ENCODE measurements around the gene PAQR4. TPM values are rescaled to one million over a fixed set of nuclear protein-coding genes. Genes with fewer than 3 reads are reported as not detected.

The PAQR4 gene
- total RNA-seq, 1 donor from 2014 or later, result 49.9 TPM

DNA sequence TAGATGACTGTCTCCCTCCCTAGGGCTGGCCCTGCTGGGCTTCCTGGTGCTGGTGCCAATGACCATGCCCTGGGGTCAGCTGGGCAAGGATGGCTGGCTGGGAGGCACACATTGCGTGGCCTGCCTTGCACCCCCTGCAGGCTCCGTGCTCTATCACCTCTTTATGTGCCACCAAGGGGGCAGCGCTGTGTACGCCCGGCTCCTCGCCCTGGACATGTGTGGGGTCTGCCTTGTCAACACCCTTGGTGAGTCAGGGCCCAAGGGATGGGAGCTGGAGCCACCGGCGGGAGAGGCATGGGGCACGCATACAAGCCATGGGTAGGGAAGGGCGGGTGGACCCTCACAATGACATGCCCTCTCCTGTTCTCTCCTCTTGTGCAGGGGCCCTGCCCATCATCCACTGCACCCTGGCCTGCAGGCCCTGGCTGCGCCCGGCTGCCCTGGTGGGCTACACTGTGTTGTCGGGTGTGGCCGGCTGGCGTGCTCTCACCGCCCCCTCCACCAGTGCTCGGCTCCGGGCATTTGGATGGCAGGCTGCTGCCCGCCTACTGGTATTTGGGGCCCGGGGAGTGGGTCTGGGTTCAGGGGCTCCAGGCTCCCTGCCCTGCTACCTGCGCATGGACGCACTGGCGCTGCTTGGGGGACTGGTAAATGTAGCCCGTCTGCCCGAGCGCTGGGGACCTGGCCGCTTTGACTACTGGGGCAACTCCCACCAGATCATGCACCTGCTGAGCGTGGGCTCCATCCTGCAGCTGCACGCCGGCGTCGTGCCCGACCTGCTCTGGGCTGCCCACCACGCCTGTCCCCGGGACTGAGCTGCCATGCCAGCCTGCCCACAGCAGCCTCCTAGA lies 2.2 kb downstream of the PAQR4 start:
- DNase-seq (ENCODE audit: low spot score), result no peak
- Mint-ChIP-seq H3K4me3 (ENCODE audit: low read depth) (peak overlapping the region; percentile 76), H3K27me3 (ENCODE audit: low read depth) (peaks cover 9% of the 10 kb centered on the region), H3K4me1 (ENCODE audit: low read depth) (peaks cover 18% of the 10 kb centered on the region), H3K9me3 (no peaks in the 10 kb centered on the region), H3K27ac (no peak overlapping the region), H3K36me3 (ENCODE audit: low read depth) (peaks cover 30% of the 10 kb centered on the region)
- intact Hi-C loops (cut with micrococcal nuclease), result no loop called here

DNA sequence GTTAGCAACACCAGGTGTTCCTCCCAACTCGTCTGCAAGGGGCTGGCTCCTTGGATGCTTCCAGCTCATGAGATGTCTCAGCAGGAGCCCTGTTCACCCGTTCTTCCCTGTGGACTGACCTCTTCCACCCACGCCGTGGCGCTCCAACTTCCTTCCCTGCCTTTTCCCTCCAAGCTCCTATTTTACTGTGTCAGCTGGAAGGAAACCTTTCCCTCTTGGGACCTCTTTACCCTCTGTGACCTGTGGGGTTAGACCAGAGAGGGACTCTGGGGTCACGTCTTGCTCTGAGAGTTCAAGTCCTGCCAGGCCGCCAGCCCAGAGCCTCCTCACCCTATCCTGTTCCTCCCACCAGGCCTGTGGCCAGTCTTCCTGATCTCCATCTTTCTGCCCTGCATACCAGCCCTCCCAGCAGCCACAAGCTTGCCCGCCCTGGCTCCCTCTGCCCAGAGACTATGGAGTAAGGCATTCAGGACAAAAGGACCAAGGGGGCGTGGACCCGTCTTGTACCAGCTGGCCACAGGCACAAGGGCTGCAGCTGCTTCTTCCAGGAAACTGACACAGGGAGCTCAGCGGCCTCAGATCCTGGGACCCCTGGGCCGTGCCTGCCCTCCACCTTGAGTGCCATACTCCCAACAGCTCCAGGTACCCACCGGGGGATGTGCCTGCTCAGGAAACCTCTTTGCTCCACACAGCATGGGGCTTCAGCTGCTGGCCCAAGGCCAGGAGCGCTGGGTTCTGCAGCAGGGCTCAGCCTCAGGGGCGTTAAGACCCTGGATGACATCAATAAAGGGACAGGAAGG lies 3.0 kb downstream of the PAQR4 start:
- H3K27ac Mint-ChIP-seq, result peak overlapping the region; percentile 45
- DNase-seq (ENCODE audit: low spot score), result no peak
- intact Hi-C loops (cut with micrococcal nuclease), result no loop called here
- peaks cover 8% of the 10 kb centered on the region for H3K27me3 Mint-ChIP-seq (ENCODE audit: low read depth)
- H3K9me3 Mint-ChIP-seq, result no peaks in the 10 kb centered on the region
- peak overlapping the region; percentile 55 for H3K4me3 Mint-ChIP-seq (ENCODE audit: low read depth)
- peaks cover 33% of the 10 kb centered on the region for H3K36me3 Mint-ChIP-seq (ENCODE audit: low read depth)
- peaks cover 18% of the 10 kb centered on the region for H3K4me1 Mint-ChIP-seq (ENCODE audit: low read depth)

DNA sequence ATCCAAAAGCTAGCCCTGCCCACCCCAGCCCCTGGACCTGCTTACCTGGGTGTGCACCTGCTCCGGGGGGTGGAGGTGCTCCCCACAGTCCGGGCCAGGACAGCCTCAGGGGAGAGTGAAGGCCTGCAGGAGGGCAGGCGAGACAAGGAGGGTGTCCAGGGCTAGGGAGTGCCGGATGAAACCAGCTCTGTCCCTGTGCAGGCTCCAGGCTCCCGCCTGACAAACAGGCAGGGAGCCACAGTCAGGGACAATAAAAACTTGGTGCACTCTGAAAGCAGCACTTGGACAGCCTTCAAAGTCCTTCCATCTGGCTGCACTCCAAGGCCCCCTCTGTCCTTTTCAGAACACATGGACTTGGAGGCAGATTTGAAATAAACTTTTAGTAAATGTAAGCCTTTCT lies 3.9 kb downstream of the PAQR4 start:
- Mint-ChIP-seq H3K9me3 (no peaks in the 10 kb centered on the region), H3K4me1 (ENCODE audit: low read depth) (peaks cover 17% of the 10 kb centered on the region), H3K27ac (no peak overlapping the region), H3K36me3 (ENCODE audit: low read depth) (peaks cover 39% of the 10 kb centered on the region), H3K27me3 (ENCODE audit: low read depth) (peaks cover 5% of the 10 kb centered on the region), H3K4me3 (ENCODE audit: low read depth) (no peak overlapping the region)
- DNase-seq (ENCODE audit: low spot score), result no peak
- intact Hi-C loops (cut with micrococcal nuclease), result no loop called here

DNA sequence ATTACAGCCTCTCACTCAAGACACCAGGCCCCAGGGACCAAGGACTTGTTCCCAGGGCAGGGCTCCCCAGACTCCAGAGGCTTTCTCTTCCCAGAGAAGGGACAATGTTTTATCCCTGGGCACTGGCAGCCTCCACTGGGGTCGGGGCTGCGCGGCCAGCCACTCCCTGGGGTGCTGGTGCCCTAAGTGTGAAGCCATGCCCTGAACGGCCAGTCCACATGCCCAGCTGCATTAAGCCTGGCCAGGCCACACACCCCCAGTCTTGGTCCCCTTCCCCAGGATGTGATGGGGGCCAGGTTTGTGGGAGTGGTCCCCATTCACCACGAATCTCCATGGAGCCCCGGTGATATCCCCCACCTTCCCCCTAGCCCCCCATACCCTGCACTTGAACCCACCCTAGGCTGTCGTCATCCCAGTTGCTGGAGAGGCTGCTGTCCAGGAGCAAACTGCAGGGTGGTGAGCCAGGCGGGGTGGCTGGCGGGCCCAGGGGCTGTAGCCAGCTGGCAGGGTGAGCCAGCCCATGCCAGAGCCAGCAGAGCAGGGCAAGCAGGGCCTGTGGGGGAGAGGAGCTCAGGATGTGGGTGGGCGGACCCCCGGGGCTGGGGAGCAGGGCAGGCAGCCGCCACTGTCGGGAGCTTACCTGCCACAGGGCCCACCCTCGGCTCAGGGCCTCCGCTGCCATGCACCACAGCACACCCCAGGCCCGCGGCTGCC lies 4.6 kb downstream of the PAQR4 start:
- intact Hi-C loops (cut with micrococcal nuclease), result no loop called here
- H3K4me3 Mint-ChIP-seq (ENCODE audit: low read depth), result no peak overlapping the region
- H3K9me3 Mint-ChIP-seq, result no peaks in the 10 kb centered on the region
- no peak for DNase-seq (ENCODE audit: low spot score)
- peaks cover 38% of the 10 kb centered on the region for H3K36me3 Mint-ChIP-seq (ENCODE audit: low read depth)
- H3K4me1 Mint-ChIP-seq (ENCODE audit: low read depth), result peaks cover 12% of the 10 kb centered on the region
- H3K27ac Mint-ChIP-seq, result no peak overlapping the region
- no peaks in the 10 kb centered on the region for H3K27me3 Mint-ChIP-seq (ENCODE audit: low read depth)

DNA sequence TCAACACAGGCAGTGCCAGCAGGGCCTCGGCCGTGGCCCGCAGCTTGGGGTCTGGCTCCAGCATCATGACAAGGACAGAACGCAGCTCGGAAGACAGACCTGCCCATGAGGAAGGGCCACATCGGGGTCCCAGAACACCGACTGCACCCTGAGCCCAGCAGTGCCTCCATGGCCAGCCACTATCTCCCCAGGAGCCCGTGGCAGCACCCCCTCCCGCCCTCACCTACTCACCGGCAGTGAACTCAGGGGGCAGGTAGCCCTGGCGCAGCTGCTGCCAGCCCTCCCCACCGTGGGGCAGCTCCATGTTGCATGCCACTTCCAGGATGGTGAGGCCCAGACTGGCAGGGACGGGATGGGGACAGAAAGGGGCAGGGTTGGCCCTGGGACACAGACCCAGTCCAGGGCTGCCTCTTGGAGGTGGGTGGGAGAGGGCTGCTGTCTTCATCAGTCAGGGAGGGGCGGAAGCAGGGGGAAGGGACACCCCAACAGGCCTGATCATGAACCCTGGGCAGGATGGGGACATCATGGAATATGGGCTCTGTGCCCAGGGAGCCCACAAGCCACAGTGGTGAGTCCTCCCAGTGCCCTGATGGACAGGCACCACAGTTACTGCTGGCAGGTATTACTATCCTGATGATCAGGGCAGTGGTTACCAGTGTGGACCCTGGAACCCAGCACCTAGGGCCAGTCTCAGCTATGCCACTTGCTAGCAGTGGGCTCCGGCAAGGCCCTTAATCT lies 5.3 kb downstream of the PAQR4 start:
- no peak for DNase-seq (ENCODE audit: low spot score)
- Mint-ChIP-seq H3K36me3 (ENCODE audit: low read depth) (peaks cover 41% of the 10 kb centered on the region), H3K4me1 (ENCODE audit: low read depth) (peaks cover 12% of the 10 kb centered on the region), H3K27ac (no peak overlapping the region), H3K9me3 (no peaks in the 10 kb centered on the region), H3K4me3 (ENCODE audit: low read depth) (no peak overlapping the region), H3K27me3 (ENCODE audit: low read depth) (no peaks in the 10 kb centered on the region)
- intact Hi-C loops (cut with micrococcal nuclease), result no loop called here

DNA sequence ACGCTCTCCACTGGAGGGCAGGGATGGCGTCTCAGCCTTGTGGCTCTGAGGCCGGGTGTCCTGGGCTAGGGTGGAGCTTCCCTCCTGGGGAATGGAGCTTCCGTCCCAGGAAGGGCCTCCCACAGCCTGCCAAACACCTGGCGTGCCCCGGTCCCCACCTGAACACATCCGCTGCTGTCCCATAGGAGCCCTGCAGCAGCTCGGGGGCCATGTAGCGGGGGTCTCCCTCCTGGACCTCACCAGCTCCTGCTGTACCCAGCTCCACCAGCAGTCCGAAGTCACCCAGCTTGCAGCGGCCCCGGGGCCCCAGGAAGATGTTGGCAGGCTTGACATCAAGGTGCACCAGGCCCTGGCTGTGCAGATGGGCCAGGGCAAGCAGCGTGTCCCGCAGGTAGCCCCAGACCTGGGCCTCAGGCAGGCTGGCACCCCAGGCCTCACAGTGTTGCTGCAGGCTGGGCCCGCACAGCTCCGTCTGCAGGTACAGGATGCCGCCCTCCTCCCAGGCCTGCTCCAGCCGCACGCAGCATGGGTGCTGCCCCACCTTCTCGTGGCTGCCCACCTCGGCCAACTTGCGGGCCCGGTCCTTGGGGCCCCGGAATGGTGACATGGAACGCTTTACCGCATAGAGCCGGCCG lies 6.1 kb downstream of the PAQR4 start:
- Mint-ChIP-seq H3K27me3 (ENCODE audit: low read depth) (no peaks in the 10 kb centered on the region), H3K36me3 (ENCODE audit: low read depth) (peaks cover 41% of the 10 kb centered on the region), H3K9me3 (no peaks in the 10 kb centered on the region), H3K27ac (no peak overlapping the region), H3K4me3 (ENCODE audit: low read depth) (no peak overlapping the region), H3K4me1 (ENCODE audit: low read depth) (peaks cover 11% of the 10 kb centered on the region)
- no peak for DNase-seq (ENCODE audit: low spot score)
- intact Hi-C loops (cut with micrococcal nuclease), result no loop called here

DNA sequence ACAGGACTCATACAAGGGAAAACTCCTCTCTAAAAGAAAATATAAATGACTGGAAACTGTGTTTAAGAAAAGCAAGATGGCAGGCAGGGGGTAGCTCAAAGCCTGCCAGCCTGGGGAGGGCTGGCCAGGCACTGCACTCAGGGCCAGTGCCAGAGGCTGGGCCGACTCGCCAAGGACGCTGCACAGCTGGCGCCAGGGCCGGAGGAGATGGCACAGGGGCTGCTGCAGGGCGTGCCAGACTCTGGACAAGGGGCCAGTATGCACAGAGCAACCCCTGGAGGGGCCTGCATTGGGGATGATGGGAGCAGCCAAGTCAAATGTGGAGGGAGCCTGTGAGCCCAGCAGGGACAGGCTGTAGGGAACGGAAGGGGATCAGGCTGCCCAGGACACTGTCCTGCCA lies 7.1 kb downstream of the PAQR4 start:
- intact Hi-C loops (cut with micrococcal nuclease), result no loop called here
- Mint-ChIP-seq H3K27me3 (ENCODE audit: low read depth) (no peaks in the 10 kb centered on the region), H3K27ac (no peak overlapping the region), H3K36me3 (ENCODE audit: low read depth) (peaks cover 33% of the 10 kb centered on the region), H3K9me3 (no peaks in the 10 kb centered on the region), H3K4me3 (ENCODE audit: low read depth) (no peak overlapping the region), H3K4me1 (ENCODE audit: low read depth) (peaks cover 5% of the 10 kb centered on the region)
- no peak for DNase-seq (ENCODE audit: low spot score)

DNA sequence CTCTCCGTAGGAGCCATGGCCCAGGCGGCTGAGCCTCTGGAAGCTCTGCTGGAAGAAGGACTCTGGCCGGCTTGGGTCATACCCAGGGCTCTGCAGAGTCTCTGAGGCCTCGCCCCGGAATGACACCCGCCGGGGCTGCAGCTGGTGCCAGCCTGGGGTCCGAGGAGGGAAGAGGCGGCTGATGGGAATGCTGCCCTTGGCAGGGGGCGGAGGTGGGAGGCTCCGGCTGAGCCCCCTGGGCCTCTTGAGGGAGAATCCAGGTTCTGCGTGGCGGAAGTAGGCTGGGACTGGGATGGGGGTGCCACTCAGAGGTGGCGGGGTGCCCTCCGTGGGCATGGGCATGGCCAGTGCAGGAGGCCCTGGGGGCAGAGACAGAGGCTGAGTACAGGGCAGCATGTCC lies 7.5 kb downstream of the PAQR4 start:
- H3K4me1 Mint-ChIP-seq (ENCODE audit: low read depth), result peaks cover 7% of the 10 kb centered on the region
- H3K27me3 Mint-ChIP-seq (ENCODE audit: low read depth), result no peaks in the 10 kb centered on the region
- no peak overlapping the region for H3K27ac Mint-ChIP-seq
- intact Hi-C loops (cut with micrococcal nuclease), result no loop called here
- H3K9me3 Mint-ChIP-seq, result no peaks in the 10 kb centered on the region
- no peak for DNase-seq (ENCODE audit: low spot score)
- no peak overlapping the region for H3K4me3 Mint-ChIP-seq (ENCODE audit: low read depth)
- H3K36me3 Mint-ChIP-seq (ENCODE audit: low read depth), result peaks cover 32% of the 10 kb centered on the region

DNA sequence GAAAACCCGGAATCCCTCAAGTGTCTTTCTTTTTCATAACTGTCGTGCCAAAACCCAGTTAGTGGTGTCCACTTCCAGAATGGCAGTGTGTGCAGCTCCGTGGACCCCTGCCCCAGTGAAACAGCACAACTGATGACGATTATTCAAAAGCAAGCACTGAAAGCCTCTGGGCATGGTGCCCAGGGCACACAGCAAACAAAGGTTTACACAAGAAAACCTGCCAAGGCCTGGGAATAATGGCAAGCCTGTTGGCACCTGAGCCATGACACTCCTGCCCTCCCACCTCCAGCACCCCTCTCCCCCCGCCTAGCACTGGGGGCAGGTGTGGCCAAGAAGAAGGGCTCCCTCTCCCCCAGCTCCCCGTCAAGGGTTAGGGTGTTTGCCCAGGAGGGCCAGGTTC lies 8.3 kb downstream of the PAQR4 start:
- Mint-ChIP-seq H3K27me3 (ENCODE audit: low read depth) (no peaks in the 10 kb centered on the region), H3K27ac (no peak overlapping the region)
- intact Hi-C loops (cut with micrococcal nuclease), result no loop called here

DNA sequence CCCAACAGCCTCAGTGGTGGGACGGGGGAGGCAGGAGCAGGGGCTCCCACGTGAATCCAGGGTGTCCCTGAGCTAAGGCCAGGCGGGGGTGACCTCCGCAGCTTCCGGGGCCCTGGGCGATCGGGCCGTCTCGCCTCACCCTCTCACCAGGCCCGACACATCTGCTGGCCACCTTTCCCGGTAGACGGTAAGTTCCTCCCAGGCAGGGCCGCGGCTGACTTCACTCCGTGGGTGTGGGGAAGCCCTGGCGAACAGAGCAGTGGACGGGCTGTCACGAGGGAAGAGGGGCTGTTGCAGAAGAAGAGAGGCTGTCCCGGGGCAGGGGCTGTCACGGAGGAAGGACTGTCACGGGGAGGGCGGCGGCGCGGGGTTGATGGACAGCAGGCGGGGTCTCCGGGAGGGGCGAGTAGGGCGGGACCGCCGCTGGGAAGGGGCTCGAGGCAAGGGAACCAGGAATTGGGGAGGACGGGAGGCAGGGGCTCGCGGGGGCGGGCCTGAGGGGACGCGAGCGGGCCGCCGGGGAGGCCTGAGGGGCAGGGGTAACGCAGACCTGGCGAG lies 10.6 kb downstream of the PAQR4 start:
- H3K27me3 Mint-ChIP-seq (ENCODE audit: low read depth), result no peaks in the 10 kb centered on the region
- no peaks in the 10 kb centered on the region for H3K9me3 Mint-ChIP-seq
- peak overlapping the region; percentile 88 for H3K27ac Mint-ChIP-seq
- H3K4me1 Mint-ChIP-seq (ENCODE audit: low read depth), result peaks cover 9% of the 10 kb centered on the region
- intact Hi-C loops (cut with micrococcal nuclease), result loop anchor here (5.0 kb wide), 1 partner anchor 43 kb away; the partner anchor contains the start of genes HCFC1R1, THOC6 and TNFRSF12A
- H3K4me3 Mint-ChIP-seq (ENCODE audit: low read depth), result peak overlapping the region; percentile 90
- peaks cover 20% of the 10 kb centered on the region for H3K36me3 Mint-ChIP-seq (ENCODE audit: low read depth)
- DNase-seq (ENCODE audit: low spot score), result peak; percentile 38

More for the DNA sequence above, 8.3 kb downstream of the PAQR4 start:
- no peak overlapping the region for H3K4me3 Mint-ChIP-seq (ENCODE audit: low read depth)
- no peak for DNase-seq (ENCODE audit: low spot score)
- H3K36me3 Mint-ChIP-seq (ENCODE audit: low read depth), result peaks cover 24% of the 10 kb centered on the region
- peaks cover 9% of the 10 kb centered on the region for H3K4me1 Mint-ChIP-seq (ENCODE audit: low read depth)
- no peaks in the 10 kb centered on the region for H3K9me3 Mint-ChIP-seq

DNA sequence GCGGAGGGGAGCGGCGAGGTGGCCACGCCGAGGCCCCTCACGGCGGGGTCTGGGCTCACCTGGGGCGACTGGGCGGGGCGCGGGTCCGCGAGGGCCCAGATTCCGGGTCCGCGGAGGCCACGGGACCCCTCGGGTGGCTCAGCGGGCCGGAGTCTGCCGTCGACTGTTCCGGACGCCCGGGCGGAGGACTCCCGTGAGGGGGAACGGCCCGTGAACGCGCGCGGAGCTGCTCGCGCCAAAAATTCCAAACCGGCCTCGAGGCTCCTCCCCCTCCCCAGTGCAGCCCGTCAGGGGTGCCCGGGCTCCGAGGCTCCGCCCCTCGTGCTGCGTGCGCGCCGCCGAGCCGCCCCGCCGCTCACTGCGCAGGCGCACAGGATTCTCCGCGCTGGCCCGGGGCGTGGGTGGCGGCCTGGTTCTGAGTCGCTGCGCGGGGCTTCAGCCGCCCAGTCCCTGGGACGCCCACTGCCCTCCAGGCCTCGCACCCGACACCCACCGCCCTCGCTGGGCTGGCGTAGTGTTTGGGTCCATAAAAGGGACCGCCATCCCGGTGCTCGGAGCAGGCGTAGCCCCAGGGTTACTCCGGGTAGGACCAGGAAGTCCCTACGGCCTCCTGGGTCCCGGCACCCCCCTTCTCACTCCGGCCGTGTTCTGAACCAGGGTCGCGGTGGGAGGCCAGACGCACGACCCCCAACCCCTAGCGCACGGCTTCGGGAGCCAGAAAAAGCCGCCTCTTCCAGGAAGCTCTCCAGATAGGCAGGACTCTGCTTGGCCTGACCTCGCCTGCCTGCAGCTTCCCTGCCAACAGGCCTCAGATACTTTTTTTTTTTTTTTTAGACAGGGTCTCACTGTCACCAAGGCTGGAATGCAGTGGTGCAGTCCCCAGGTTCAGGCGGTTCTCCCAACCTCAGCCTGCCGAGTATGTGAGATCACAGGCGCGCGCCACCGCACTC lies 11.4 kb downstream of the PAQR4 start, which contains the start of gene PKMYT1:
TSS of gene PKMYT1 (minus strand) at position 220 of the 950 bp plus-strand sequence. CDS start 789 bp downstream, outside the sequence.
- H3K27ac Mint-ChIP-seq, result peak within 1 kb of the TSS; percentile 88
- peaks cover 20% of the 10 kb centered on the region for H3K36me3 Mint-ChIP-seq (ENCODE audit: low read depth)
- H3K4me3 Mint-ChIP-seq (ENCODE audit: low read depth), result peak within 1 kb of the TSS; percentile 90
- DNase-seq (ENCODE audit: low spot score), result peak; percentile 95
- H3K9me3 Mint-ChIP-seq, result no peaks in the 10 kb centered on the region
- H3K27me3 Mint-ChIP-seq (ENCODE audit: low read depth), result no peaks in the 10 kb centered on the region
- H3K4me1 Mint-ChIP-seq (ENCODE audit: low read depth), result peaks cover 9% of the 10 kb centered on the region
- intact Hi-C loops (cut with micrococcal nuclease), result loop anchor here (5.0 kb wide), 1 partner anchor 42 kb away; the partner anchor contains the start of genes HCFC1R1, THOC6 and TNFRSF12A

Measured in activated T-helper 2 cell treated with anti-CD3 and anti-CD28 coated beads, Interferon-gamma antibody, Interleukin-2, Interleukin-4, amounts not matched to agents 10 μg/mL and 5 μg/mL and 100 μg/mL, durations not matched to agents 14 hours and 24 hours and 36 hours (primary cell).